Posterior vena cava (tissue), 2 donors: ENCODE results near the gene DNAH8. TPM values are rescaled to one million over a fixed set of nuclear protein-coding genes. Genes with fewer than 3 reads are reported as not detected.
A peak's percentile ranks its signal among the peaks of the same experiment; 100 is the strongest.

ENCODE experiments used
- DNase-seq: peaks from one replicate; pipeline ENCODE4 v3.0.0-alpha.2; 2020; ENCODE audit warnings: low spot score
- intact Hi-C, 2 donors: fragments of 100-400 bp; cut with DNase I; formaldehyde crosslinking; loops; one replicate each; pipeline versions ENCODE4 v1.14.1 to v1.14.2; 2022 to 2023
- total RNA-seq, 2 donors: library from RNA; stranded (reverse); fragmentation: NEBNext Ultra II Directional; extraction: Animal tissue kit (Norgen Biotek cat#: 25700); gene quantifications; one replicate each; pipeline ENCODE4 v1.2.1, GENCODE V29; 2021
- donor health status: DM: yes; HTN: yes; CAD: no.
- donor health status: DM: yes; HTN: yes; CAD: no.

The DNAH8 gene
- total RNA-seq, 2 donors from 2014 or later = 0.05 to 0.71 TPM

GRCh38 chr6:39053854-39054576 is 338.9 kb downstream of the DNAH8 start:
- peak; percentile 61 for DNase-seq
- intact Hi-C loops = no loop called here

DNA sequence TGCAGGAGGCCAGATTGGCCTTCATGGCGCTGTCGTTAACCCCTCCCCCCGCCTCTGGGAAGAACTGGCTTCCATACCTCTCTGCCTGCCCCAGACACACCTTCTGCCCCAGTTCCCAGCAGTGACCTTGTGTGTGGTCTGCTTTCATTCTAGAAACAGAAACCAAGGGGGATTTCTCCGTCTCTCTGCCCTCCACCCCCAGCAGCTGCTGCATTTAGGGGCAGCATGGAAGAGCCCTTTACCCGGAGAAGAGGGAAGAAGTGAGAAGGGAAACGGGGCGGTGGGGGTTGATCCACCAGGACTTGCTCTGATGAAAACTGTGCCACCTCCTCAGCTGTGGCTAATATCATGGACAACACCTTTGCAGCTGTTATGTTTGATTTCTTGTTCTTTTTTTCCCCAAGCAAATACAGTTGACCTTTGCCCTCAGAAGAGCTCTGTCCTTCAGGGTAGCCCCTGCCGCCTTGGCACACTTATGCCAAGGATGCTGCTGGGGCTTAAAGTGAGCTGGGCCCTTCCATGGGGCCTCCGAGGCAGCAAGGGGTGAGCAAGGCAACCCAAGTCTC is 339.5 kb downstream of the DNAH8 start:
- intact Hi-C loops = no loop called here
- peak; percentile 38 for DNase-seq

GRCh38 chr6:39055661-39056060 is 340.6 kb downstream of the DNAH8 start:
- peak; percentile 14 for DNase-seq
- intact Hi-C loops = no loop called here

DNA sequence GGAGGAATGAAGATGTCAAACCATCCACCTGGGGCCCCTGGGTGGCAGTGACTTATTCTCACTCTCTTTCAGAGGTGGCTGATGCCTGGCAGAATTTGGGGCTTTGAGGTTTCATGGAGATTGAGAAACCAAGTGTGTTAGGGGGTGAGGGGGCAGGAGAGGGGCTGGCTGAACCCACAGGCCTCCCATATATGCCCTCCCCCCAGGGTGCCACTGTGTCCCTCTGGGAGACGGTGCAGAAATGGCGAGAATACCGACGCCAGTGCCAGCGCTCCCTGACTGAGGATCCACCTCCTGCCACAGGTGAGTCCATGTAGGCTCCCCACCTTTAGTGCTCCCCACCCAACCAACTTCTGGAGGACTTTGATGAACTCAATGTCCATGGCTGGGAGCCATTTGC is 341.1 kb downstream of the DNAH8 start:
- intact Hi-C loops = no loop called here
- DNase-seq = peak; percentile 77

- intact Hi-C loops = no loop called here
- peak; percentile 47 for DNase-seq
Observed at GRCh38 chr6:39056681-39057080, 341.6 kb downstream of the DNAH8 start.

- intact Hi-C loops = no loop called here
- DNase-seq = peak; percentile 44
Observed at GRCh38 chr6:39057251-39058155, 342.4 kb downstream of the DNAH8 start.

DNA sequence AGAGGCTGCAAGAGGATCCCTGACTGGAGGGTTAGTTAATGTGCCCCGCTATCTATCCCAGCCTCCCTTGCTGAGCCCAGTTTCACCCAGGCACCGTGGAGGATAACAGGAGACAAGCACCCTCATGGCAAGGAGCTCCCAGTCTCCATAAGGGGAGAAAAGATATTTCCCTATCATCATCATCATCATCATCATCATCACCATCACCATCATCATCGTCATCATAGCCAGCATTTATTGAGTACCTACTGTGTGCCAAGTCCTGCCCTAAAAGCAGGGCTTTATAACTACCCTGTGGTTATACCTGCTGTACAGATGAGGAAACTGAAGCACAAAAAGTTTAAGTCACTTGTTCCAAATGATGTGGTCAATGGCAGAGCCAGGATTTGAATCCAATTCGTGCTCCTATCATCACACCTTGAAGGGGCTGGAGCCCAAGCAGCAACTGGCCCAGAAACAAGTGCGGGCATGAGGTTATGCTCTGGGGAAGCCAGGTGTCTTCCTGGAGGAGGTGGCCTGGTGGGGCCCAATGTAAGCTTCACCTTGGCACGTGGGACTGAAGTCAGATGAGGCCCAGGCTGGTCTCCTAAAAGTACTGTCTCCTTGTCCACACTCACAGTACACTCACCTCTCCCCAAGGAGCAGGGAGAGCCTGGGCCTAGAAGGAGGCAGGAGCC is 343.5 kb downstream of the DNAH8 start:
- intact Hi-C loops = no loop called here
- peak; percentile 37 for DNase-seq

- intact Hi-C loops = no loop called here
- peak; percentile 62 for DNase-seq
Observed at GRCh38 chr6:39059496-39060310, 344.6 kb downstream of the DNAH8 start.

GRCh38 chr6:39060467-39061160 is 345.5 kb downstream of the DNAH8 start:
- DNase-seq = peak; percentile 59
- intact Hi-C loops = no loop called here

DNA sequence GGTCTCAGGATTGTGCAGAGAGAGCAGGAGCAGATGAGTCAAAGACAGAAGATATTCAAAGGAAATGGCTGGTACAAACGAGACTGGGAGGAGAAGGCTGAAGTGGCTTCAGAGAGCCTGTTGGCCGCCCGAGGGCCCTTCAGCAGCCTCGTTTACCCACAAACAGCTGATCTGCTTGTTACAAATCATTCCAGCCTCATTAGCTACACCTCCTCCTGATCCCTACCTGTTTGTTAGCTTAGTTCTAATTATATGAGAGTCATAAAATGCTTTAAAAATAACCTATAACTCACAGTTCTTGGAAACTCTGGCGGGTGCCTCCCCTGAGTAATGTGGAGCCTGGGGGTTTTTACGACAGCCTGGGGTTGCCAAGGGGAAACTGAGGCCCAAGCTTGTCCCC is 346.1 kb downstream of the DNAH8 start:
- intact Hi-C loops = no loop called here
- no peak for DNase-seq

DNA sequence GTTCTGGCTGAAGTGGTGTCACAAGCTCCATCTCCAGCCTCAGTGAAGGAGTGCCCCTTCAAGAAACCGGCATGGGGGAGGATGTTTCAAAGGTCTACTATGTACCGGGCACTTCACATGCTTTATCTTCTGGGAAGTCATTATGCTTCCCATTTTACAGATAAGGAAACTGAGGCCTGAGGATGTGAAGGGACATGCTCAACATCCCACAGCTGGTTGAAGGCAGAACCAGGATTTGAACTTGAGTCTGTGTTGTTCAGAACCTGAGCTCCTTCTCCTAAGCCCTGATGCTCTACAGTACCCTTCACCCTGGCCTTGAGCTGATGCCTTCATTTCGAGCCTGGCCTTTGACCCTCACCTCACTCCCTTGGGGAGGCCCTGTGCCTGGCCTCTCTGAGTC is 346.5 kb downstream of the DNAH8 start:
- intact Hi-C loops = no loop called here
- DNase-seq = peak; percentile 25

DNA sequence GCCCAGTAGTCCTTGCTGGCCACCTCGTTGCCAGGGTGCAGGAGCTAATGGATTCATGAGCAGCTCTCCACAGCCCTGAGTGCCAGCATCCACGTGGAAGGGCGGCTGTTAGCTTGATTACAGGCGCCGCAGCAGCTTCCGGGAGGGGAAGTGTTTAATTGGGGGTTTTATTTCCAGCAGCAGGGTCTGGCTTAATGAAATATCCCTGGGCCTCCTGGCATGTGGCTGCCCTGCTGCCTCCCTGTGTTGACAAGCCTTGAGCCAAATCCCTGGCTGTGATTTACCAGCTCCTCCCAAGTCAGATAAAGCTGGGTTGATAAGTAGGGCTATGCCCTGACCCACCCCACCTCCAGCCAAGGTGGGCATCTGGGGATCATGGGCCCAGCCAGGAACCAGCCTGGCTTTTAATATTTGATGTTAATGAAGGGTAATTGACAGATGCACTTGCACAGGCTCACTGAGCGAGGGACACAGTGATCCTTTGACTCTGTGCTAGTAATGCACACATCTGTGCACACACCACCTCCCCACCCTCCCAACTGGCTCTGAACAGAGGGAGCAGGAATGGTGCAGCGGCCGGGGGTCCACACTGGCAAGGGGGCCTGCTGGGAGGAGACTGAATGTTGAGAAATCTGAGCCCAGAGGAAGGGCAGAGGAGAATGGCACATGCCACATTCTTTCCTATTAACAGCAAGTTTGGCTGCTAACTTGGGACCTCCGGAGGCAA is 347.1 kb downstream of the DNAH8 start:
- peak; percentile 73 for DNase-seq
- intact Hi-C loops = no loop called here

GRCh38 chr6:39063526-39063925 is 348.4 kb downstream of the DNAH8 start:
- DNase-seq = peak; percentile 14

GRCh38 chr6:39065561-39065960 is 350.4 kb downstream of the DNAH8 start:
- intact Hi-C loops = loop anchor here in 1 of 2 donors (1.0 kb wide), 1 partner anchor 33 kb away; no protein-coding TSS in a partner anchor
- DNase-seq = peak; percentile 53

More at GRCh38 chr6:39063526-39063925, 348.4 kb downstream of the DNAH8 start:
- intact Hi-C loops = no loop called here

DNA sequence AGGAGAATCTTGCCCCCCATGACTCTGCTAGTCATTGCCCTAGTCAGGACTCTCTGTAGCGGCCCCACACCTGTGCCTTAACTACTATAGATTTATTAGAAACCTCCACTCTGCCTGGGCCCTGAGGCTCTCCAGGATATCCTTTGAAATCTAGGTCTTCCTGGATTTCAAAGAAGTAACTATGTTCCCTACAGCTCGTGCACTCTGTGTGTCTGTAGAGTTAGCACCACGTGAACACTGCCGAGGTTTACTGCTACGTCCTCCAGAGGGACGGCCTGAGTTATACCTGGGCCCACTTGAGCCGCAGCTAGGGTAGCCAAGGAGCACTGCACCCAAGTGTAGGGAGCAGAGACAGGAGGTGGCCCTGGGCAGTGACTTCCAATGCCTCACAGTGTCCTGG is 353.3 kb downstream of the DNAH8 start:
- no peak for DNase-seq
- intact Hi-C loops = no loop called here

- DNase-seq = no peak
- intact Hi-C loops = no loop called here
Observed at GRCh38 chr6:39072830-39073229, 357.7 kb downstream of the DNAH8 start.
